ENCODE data around the gene FILIP1L. TPM values are rescaled to one million over a fixed set of nuclear protein-coding genes. Genes with fewer than 3 reads are reported as not detected.

Gene FILIP1L
- total RNA-seq, 1 experiment from 2014 or later, result 15.5 TPM

DNA sequence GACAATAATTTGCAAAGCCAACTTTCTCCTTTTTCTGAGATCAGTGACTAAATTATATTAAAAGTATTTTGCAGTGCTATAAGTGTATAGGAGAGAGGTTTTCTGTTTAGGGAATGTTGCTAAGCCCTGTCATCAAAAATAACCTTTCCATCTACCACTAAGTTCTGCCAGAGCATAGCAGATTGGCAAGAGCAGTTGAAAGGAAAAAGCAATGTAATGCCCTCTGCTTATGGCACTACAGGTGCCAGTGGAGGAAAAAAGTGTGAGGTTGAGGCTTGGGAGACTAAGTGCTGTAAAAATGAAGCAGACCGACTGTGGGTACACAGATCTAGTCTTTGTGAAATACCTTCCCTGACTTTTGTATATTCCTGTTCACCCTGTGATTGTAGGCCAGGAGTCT, 11.5 kb downstream of the FILIP1L start:
- H3K27me3 ChIP-seq (replicated peaks; ENCODE audit: control insufficient read depth, insufficient read depth, low read length), result no peaks in the 10 kb centered on the region
- H3K4me1 ChIP-seq, result peaks cover 42% of the 10 kb centered on the region
- no peak for DNase-seq
- no TSS peak for BruUV-seq (replicated peaks)
- no peaks in the 10 kb centered on the region for H3K36me3 ChIP-seq (ENCODE audit: control insufficient read depth, insufficient read depth, low read length)
- no peak overlapping the region for H3K4me3 Mint-ChIP-seq (ENCODE audit: unreplicated experiment)
- H3K27ac Mint-ChIP-seq (ENCODE audit: unreplicated experiment), result no peak overlapping the region
- CTCF ChIA-PET, result no interaction called here
- H3K9me3 Mint-ChIP-seq (ENCODE audit: unreplicated experiment), result peaks cover 16% of the 10 kb centered on the region
- no peaks in the 10 kb centered on the region for H3K9me3 ChIP-seq
- no peaks in the 10 kb centered on the region for H3K36me3 Mint-ChIP-seq (ENCODE audit: insufficient read depth, unreplicated experiment)
- intact Hi-C loops (cut with micrococcal nuclease; ENCODE audit: unreplicated experiment), result no loop called here
- H3K4me3 ChIP-seq (ENCODE audit: low read depth, low read length), result no peak overlapping the region
- POLR2A ChIA-PET, result no interaction called here
- H3K27me3 Mint-ChIP-seq (ENCODE audit: insufficient read depth, unreplicated experiment), result no peaks in the 10 kb centered on the region
- H3K4me1 Mint-ChIP-seq (ENCODE audit: low read depth, unreplicated experiment), result peaks cover 34% of the 10 kb centered on the region
- TF ChIP-seq, protein P1, sequence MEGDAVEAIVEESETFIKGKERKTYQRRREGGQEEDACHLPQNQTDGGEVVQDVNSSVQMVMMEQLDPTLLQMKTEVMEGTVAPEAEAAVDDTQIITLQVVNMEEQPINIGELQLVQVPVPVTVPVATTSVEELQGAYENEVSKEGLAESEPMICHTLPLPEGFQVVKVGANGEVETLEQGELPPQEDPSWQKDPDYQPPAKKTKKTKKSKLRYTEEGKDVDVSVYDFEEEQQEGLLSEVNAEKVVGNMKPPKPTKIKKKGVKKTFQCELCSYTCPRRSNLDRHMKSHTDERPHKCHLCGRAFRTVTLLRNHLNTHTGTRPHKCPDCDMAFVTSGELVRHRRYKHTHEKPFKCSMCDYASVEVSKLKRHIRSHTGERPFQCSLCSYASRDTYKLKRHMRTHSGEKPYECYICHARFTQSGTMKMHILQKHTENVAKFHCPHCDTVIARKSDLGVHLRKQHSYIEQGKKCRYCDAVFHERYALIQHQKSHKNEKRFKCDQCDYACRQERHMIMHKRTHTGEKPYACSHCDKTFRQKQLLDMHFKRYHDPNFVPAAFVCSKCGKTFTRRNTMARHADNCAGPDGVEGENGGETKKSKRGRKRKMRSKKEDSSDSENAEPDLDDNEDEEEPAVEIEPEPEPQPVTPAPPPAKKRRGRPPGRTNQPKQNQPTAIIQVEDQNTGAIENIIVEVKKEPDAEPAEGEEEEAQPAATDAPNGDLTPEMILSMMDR (IDR thresholded peaks at IDR 0.05; ENCODE audit: insufficient read depth in 1 of 2, low read depth in 1 of 2, low read length in 1 of 2, severe bottlenecking in 1 of 2, unreplicated experiment in 1 of 2), result no peak

DNA sequence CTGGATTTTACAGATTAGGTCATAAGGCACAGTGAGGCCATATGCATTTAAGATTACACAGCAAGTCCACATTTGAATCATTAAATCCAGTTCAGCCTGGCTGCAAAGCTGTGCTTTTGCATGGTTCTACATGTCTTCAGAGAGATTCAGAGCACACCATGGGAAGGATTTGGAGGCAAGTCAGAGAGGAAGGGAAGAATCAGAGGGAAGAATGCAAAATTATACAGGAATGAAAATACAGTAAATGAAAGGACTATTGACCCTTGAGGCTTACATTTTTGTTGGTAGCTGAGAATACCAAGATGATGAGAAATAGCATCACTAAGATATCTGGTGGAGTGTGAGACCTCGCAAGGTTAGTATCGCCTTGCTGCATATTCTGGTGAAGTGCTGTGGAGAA, 13.9 kb downstream of the FILIP1L start:
- H3K36me3 Mint-ChIP-seq (ENCODE audit: insufficient read depth, unreplicated experiment), result no peaks in the 10 kb centered on the region
- DNase-seq, result no peak
- H3K4me1 ChIP-seq, result peaks cover 50% of the 10 kb centered on the region
- H3K27me3 Mint-ChIP-seq (ENCODE audit: insufficient read depth, unreplicated experiment), result no peaks in the 10 kb centered on the region
- no peak overlapping the region for H3K27ac Mint-ChIP-seq (ENCODE audit: unreplicated experiment)
- H3K27me3 ChIP-seq (replicated peaks; ENCODE audit: control insufficient read depth, insufficient read depth, low read length), result no peaks in the 10 kb centered on the region
- no peak overlapping the region for H3K4me3 Mint-ChIP-seq (ENCODE audit: unreplicated experiment)
- TF ChIP-seq, protein P1 (IDR thresholded peaks at IDR 0.05; ENCODE audit: insufficient read depth in 1 of 2, low read depth in 1 of 2, low read length in 1 of 2, severe bottlenecking in 1 of 2, unreplicated experiment in 1 of 2), result no peak
- peaks cover 43% of the 10 kb centered on the region for H3K4me1 Mint-ChIP-seq (ENCODE audit: low read depth, unreplicated experiment)
- no TSS peak for BruUV-seq (replicated peaks)
- no peaks in the 10 kb centered on the region for H3K9me3 ChIP-seq
- H3K36me3 ChIP-seq (ENCODE audit: control insufficient read depth, insufficient read depth, low read length), result no peaks in the 10 kb centered on the region
- H3K4me3 ChIP-seq (ENCODE audit: low read depth, low read length), result no peak overlapping the region
- intact Hi-C loops (cut with micrococcal nuclease; ENCODE audit: unreplicated experiment), result no loop called here
- peaks cover 28% of the 10 kb centered on the region for H3K9me3 Mint-ChIP-seq (ENCODE audit: unreplicated experiment)
- ChIA-PET POLR2A (no interaction called here), CTCF (no interaction called here)

DNA sequence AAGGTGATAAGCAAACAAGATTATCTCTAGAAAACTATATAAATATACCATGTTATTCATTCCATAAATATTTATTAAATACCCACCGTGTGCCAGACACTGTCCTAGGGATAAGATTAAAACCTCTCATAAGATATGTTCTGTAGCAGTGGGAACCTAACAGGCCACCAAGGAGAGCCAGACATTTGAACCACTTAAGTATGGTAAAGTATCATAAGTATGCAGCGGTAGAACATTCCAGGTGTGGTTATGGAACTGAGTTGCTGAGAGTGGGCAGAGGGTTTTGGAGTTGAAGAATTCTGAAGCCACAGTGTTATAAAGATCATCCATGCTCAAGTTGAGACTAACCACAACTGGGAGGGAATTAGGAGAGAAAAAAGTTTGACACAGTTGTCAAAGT, 14.7 kb downstream of the FILIP1L start:
- intact Hi-C loops (cut with micrococcal nuclease; ENCODE audit: unreplicated experiment), result no loop called here
- DNase-seq, result no peak
- no peaks in the 10 kb centered on the region for H3K9me3 ChIP-seq
- no peak overlapping the region for H3K4me3 ChIP-seq (ENCODE audit: low read depth, low read length)
- H3K4me3 Mint-ChIP-seq (ENCODE audit: unreplicated experiment), result no peak overlapping the region
- no TSS peak for BruUV-seq (replicated peaks)
- peaks cover 36% of the 10 kb centered on the region for H3K4me1 Mint-ChIP-seq (ENCODE audit: low read depth, unreplicated experiment)
- H3K36me3 ChIP-seq (ENCODE audit: control insufficient read depth, insufficient read depth, low read length), result no peaks in the 10 kb centered on the region
- H3K36me3 Mint-ChIP-seq (ENCODE audit: insufficient read depth, unreplicated experiment), result no peaks in the 10 kb centered on the region
- peaks cover 28% of the 10 kb centered on the region for H3K9me3 Mint-ChIP-seq (ENCODE audit: unreplicated experiment)
- ChIA-PET CTCF (no interaction called here), POLR2A (no interaction called here)
- H3K4me1 ChIP-seq, result peaks cover 44% of the 10 kb centered on the region
- H3K27me3 ChIP-seq (replicated peaks; ENCODE audit: control insufficient read depth, insufficient read depth, low read length), result no peaks in the 10 kb centered on the region
- H3K27me3 Mint-ChIP-seq (ENCODE audit: insufficient read depth, unreplicated experiment), result no peaks in the 10 kb centered on the region
- peak overlapping the region; percentile 52 for H3K27ac Mint-ChIP-seq (ENCODE audit: unreplicated experiment)
- TF ChIP-seq, protein P1 (IDR thresholded peaks at IDR 0.05; ENCODE audit: insufficient read depth in 1 of 2, low read depth in 1 of 2, low read length in 1 of 2, severe bottlenecking in 1 of 2, unreplicated experiment in 1 of 2), result no peak
